GM23338 (cell line): ENCODE results near the gene OCA2. TPM values are rescaled to one million over a fixed set of nuclear protein-coding genes. Genes with fewer than 3 reads are reported as not detected.

Experiments
- ATAC-seq: fragments of 200-7000 bp; cut with Tn5 transposase; 3 replicates; pipeline ENCODE4 v1.9.1; 2020
- DNase-seq: peaks from one replicate; pipeline ENCODE4 v3.0.0-alpha.2; 2015; ENCODE audit warnings: low spot score
- H2AFZ ChIP-seq: fragments of 200-600 bp; sonication (generic); 2 replicates; pipeline ENCODE4 v1.8.0; 2016; ENCODE audit warnings: antibody characterized with exemption, mild to moderate bottlenecking, moderate library complexity
- H3F3A ChIP-seq: fragments of 200-600 bp; sonication (generic); replicated peaks from 2 replicates; pipeline ENCODE4 v1.8.0; 2017; ENCODE audit warnings: antibody characterized with exemption, mixed run types, low read depth
- H3K27ac ChIP-seq: fragments of 200-600 bp; sonication (generic); 2 replicates; pipeline ENCODE4 v1.6.1; 2016; ENCODE audit warnings: low read depth
- H3K27me3 ChIP-seq: fragments of 200-600 bp; sonication (generic); 2 replicates; pipeline ENCODE4 v1.8.0; 2016; ENCODE audit warnings: mild to moderate bottlenecking, mixed run types, moderate library complexity; ENCODE audit not compliant: insufficient read depth
- H3K36me3 ChIP-seq: fragments of 200-600 bp; sonication (generic); 2 replicates; pipeline ENCODE4 v1.8.0; 2016; ENCODE audit warnings: mild to moderate bottlenecking; ENCODE audit not compliant: insufficient read depth
- H3K4me1 ChIP-seq: fragments of 200-600 bp; sonication (generic); 2 replicates; pipeline ENCODE4 v1.8.0; 2016; ENCODE audit warnings: mild to moderate bottlenecking, moderate library complexity; ENCODE audit not compliant: insufficient read depth
- H3K4me2 ChIP-seq: fragments of 200-600 bp; sonication (generic); 2 replicates; pipeline ENCODE4 v1.7.1; 2017; ENCODE audit warnings: mixed run types
- H3K4me3 ChIP-seq: fragments of 200-600 bp; sonication (generic); 2 replicates; pipeline ENCODE4 v1.6.1; 2016; ENCODE audit warnings: mixed run types
- H3K79me2 ChIP-seq: fragments of 200-600 bp; sonication (generic); replicated peaks from 2 replicates; pipeline ENCODE4 v1.8.0; 2017; ENCODE audit warnings: mild to moderate bottlenecking; ENCODE audit not compliant: insufficient read depth
- H3K9me2 ChIP-seq: fragments of 200-600 bp; sonication (generic); 2 replicates; pipeline ENCODE4 v1.8.0; 2017; ENCODE audit not compliant: insufficient read depth
- H4K20me1 ChIP-seq: fragments of 200-600 bp; sonication (generic); replicated peaks from 2 replicates; pipeline ENCODE4 v1.8.0; 2017; ENCODE audit warnings: mild to moderate bottlenecking; ENCODE audit not compliant: insufficient read depth
- H3K27ac Mint-ChIP-seq: 2 replicates; pipeline ENCODE4 v1.8.0; 2020; ENCODE audit warnings: inconsistent platforms, mild to moderate bottlenecking, moderate library complexity, mixed read lengths
- H3K27me3 Mint-ChIP-seq: 3 replicates; pipeline ENCODE4 v1.8.0; 2022; ENCODE audit warnings: low read depth, mild to moderate bottlenecking, moderate library complexity, mixed read lengths, inconsistent platforms; ENCODE audit not compliant: insufficient read depth, poor library complexity
- H3K36me3 Mint-ChIP-seq: 3 replicates; pipeline ENCODE4 v1.8.0; 2021; ENCODE audit warnings: low read depth, mild to moderate bottlenecking, inconsistent platforms, moderate library complexity, mixed read lengths
- H3K4me1 Mint-ChIP-seq: 3 replicates; pipeline ENCODE4 v1.8.0; 2020; ENCODE audit warnings: mild to moderate bottlenecking, inconsistent platforms, mixed read lengths
- H3K4me3 Mint-ChIP-seq: 3 replicates; pipeline ENCODE4 v1.8.0; 2021; ENCODE audit warnings: moderate library complexity, mild to moderate bottlenecking, inconsistent platforms, mixed read lengths
- H3K9me3 Mint-ChIP-seq: 3 replicates; pipeline ENCODE4 v1.8.0; 2020; ENCODE audit warnings: moderate library complexity, mild to moderate bottlenecking, inconsistent platforms, mixed read lengths
- CREB1 ChIP-seq: fragments of 250-450 bp; sonication (Bioruptor Pico); IDR thresholded peaks from 2 replicates; pipeline ENCODE4 v1.5.0; 2020; ENCODE audit warnings: low read depth, mild to moderate bottlenecking, moderate library complexity
- EZH2 ChIP-seq: fragments of 200-600 bp; sonication (generic); IDR thresholded peaks from one replicate; pipeline ENCODE4 v1.8.0; 2017; ENCODE audit warnings: antibody characterized with exemption, mild to moderate bottlenecking, low read depth; ENCODE audit not compliant: unreplicated experiment
- EZH2phosphoT487 ChIP-seq: fragments of 200-600 bp; sonication (generic); IDR thresholded peaks from one replicate; pipeline ENCODE4 v1.8.1; 2018; ENCODE audit warnings: antibody characterized with exemption; ENCODE audit not compliant: unreplicated experiment
- JUNB ChIP-seq: IDR thresholded peaks from one replicate; pipeline ENCODE4 v1.6.1; 2016; ENCODE audit warnings: antibody characterized with exemption; ENCODE audit not compliant: unreplicated experiment
- NANOG ChIP-seq: IDR thresholded peaks from 2 replicates; pipeline ENCODE4 v1.6.1; 2016; ENCODE audit warnings: antibody characterized with exemption, borderline replicate concordance
- STAT1 ChIP-seq: IDR thresholded peaks from one replicate; pipeline ENCODE4 v1.6.1; 2016; ENCODE audit warnings: antibody characterized with exemption; ENCODE audit not compliant: unreplicated experiment
- ZNF114 ChIP-seq: fragments of 250-450 bp; sonication (Bioruptor Pico); IDR thresholded peaks from 2 replicates; pipeline ENCODE4 v1.5.0; 2020; ENCODE audit warnings: mild to moderate bottlenecking, moderate library complexity
- polyA plus RNA-seq: library from polyadenylated mRNA; unstranded; fragments of >200 nt; fragmentation: Nextera tagmentation; extraction: Ambion mirVana; gene quantifications from 2 replicates; pipeline ENCODE4 v1.2.1, GENCODE V29; 2016
- total RNA-seq: library from RNA; depleted of rRNA; stranded (reverse); fragments of >200 nt; shearing (Covaris generic); gene quantifications from 2 replicates; pipeline ENCODE4 v1.2.3, GENCODE V29; 2014
- TF ChIP-seq, protein P1 (sequence below), 2 experiments: fragments of 200-600 bp in 1 of 2; sonication (generic) in 1 of 2; conservative IDR thresholded peaks; 2 replicates each; pipeline versions ENCODE4 v1.5.1 to v1.6.1; 2016 to 2017; ENCODE audit warnings: antibody characterized with exemption in 2 of 2, low read depth in 2 of 2, mild to moderate bottlenecking in 2 of 2, moderate library complexity in 1 of 2
- TF ChIP-seq, protein P2 (sequence below): IDR thresholded peaks from one replicate; pipeline ENCODE4 v1.6.1; 2018; ENCODE audit warnings: antibody characterized with exemption; ENCODE audit not compliant: unreplicated experiment
- TF ChIP-seq, protein P3 (sequence below): fragments of 250-450 bp; sonication (Bioruptor Pico); IDR thresholded peaks from 2 replicates; pipeline ENCODE4 v1.5.0; 2020; ENCODE audit warnings: mild to moderate bottlenecking, moderate library complexity

OCA2 gene
- total and polyA plus RNA-seq, 2 experiments from 2014 or later = 0.40 to 0.69 TPM

DNA sequence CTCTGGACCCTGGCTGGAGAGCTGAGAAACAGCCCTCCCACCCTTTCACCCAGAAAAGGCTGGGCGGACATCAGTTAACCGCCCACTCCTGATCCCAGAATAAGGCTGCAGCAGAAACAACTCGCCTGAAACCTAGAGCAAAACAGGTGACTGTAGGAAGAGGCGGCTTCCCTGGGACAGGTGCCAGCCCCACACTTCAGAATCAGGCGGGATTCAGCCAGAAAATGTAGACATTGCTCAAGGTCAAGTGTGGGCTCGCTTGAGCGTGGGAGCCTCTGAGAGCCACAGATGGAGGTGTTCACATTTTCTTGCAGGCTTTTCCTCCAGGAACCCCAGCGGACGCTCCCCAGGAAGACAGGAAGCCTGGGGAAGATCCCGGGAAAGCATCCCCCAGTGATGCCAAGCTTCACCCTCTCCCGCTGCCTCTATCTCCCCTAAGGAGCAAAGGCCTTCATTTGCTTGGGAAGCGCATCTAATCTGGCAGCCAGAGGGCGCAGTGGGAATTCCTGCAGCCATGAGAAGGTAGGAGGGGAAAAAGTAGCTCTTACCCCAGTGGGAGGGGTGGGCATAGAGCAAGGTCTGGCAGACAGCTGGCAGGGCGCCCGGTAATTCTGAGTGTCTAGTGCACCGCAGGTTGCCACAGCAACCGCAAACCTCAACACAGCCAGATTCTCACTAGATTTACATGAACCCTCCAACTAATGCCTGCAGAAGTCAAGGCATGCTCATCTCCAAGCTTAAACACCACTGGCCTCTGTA lies 77.7 kb downstream of the OCA2 start:
- no peak for TF ChIP-seq NANOG
- TF ChIP-seq, protein P1, sequence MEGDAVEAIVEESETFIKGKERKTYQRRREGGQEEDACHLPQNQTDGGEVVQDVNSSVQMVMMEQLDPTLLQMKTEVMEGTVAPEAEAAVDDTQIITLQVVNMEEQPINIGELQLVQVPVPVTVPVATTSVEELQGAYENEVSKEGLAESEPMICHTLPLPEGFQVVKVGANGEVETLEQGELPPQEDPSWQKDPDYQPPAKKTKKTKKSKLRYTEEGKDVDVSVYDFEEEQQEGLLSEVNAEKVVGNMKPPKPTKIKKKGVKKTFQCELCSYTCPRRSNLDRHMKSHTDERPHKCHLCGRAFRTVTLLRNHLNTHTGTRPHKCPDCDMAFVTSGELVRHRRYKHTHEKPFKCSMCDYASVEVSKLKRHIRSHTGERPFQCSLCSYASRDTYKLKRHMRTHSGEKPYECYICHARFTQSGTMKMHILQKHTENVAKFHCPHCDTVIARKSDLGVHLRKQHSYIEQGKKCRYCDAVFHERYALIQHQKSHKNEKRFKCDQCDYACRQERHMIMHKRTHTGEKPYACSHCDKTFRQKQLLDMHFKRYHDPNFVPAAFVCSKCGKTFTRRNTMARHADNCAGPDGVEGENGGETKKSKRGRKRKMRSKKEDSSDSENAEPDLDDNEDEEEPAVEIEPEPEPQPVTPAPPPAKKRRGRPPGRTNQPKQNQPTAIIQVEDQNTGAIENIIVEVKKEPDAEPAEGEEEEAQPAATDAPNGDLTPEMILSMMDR (conservative IDR thresholded peaks at IDR 0.05; ENCODE audit: low read depth in 2 of 2) = peak; percentile 75 to 85
- Mint-ChIP-seq H3K9me3 (no peaks in the 10 kb centered on the region), H3K4me3 (no peak overlapping the region), H3K27me3 (peaks cover 12% of the 10 kb centered on the region), H3K27ac (no peak overlapping the region), H3K36me3 (no peaks in the 10 kb centered on the region), H3K4me1 (peaks cover 13% of the 10 kb centered on the region)
- DNase-seq (peak; percentile 84), ATAC-seq (peak; percentile 73)
- 0 out of 2 replicates have a peak overlapping the region, but pooled peaks have one; percentile 78 for H2AFZ ChIP-seq
- H3K4me1 ChIP-seq = no peaks in the 10 kb centered on the region; the same call in 1 of the 2 replicates
- no peaks in the 10 kb centered on the region for H3K36me3 ChIP-seq
- H3K79me2 ChIP-seq = no peaks in the 10 kb centered on the region
- H3K27ac ChIP-seq = no peak overlapping the region
- H3K27me3 ChIP-seq = no peaks in the 10 kb centered on the region
- H3K4me2 ChIP-seq = no peak overlapping the region
- no peaks in the 10 kb centered on the region; the same call in 1 of the 2 replicates for H3K9me2 ChIP-seq
- no peaks in the 10 kb centered on the region for H4K20me1 ChIP-seq
- H3K4me3 ChIP-seq = no peak overlapping the region
- no peaks in the 10 kb centered on the region for H3F3A ChIP-seq

DNA sequence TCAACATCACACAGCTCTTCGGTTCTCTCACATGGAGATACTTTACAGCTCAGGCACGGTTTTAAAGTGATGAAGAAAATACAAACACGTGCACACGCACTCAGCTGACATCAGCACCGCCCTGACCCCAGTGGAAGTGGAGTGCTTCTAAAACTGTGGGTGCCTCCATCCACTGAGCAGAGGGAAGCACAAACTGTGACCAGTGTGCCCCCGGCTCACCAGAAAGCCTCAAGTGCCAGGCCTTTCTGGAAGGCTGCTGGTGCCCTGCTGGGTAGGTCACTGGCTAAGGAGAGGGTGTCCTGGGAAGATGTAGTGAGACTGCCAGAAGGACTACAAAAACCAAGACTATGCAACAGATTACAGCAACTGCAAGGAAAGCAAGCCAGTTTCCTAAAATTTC lies 78.5 kb downstream of the OCA2 start:
- Mint-ChIP-seq H3K4me3 (no peak overlapping the region), H3K4me1 (peaks cover 13% of the 10 kb centered on the region), H3K9me3 (no peaks in the 10 kb centered on the region), H3K27ac (no peak overlapping the region), H3K27me3 (peaks cover 12% of the 10 kb centered on the region), H3K36me3 (no peaks in the 10 kb centered on the region)
- Histone ChIP-seq H3K4me1 (no peaks in the 10 kb centered on the region; the same call in 1 of the 2 replicates), H4K20me1 (no peaks in the 10 kb centered on the region), H3K36me3 (no peaks in the 10 kb centered on the region), H3K4me2 (no peak overlapping the region), H3K27me3 (no peaks in the 10 kb centered on the region), H2AFZ (no peak overlapping the region), H3K79me2 (no peaks in the 10 kb centered on the region), H3K27ac (no peak overlapping the region), H3F3A (no peaks in the 10 kb centered on the region), H3K4me3 (no peak overlapping the region), H3K9me2 (no peaks in the 10 kb centered on the region)
- DNase-seq (no peak), ATAC-seq (no peak)
- TF ChIP-seq CREB1 (CRISPR knock-in tag) (no peak), STAT1 (no peak), EZH2phosphoT487 (no peak), JUNB (no peak), EZH2 (no peak), ZNF114 (no peak)
- TF ChIP-seq, protein P2, sequence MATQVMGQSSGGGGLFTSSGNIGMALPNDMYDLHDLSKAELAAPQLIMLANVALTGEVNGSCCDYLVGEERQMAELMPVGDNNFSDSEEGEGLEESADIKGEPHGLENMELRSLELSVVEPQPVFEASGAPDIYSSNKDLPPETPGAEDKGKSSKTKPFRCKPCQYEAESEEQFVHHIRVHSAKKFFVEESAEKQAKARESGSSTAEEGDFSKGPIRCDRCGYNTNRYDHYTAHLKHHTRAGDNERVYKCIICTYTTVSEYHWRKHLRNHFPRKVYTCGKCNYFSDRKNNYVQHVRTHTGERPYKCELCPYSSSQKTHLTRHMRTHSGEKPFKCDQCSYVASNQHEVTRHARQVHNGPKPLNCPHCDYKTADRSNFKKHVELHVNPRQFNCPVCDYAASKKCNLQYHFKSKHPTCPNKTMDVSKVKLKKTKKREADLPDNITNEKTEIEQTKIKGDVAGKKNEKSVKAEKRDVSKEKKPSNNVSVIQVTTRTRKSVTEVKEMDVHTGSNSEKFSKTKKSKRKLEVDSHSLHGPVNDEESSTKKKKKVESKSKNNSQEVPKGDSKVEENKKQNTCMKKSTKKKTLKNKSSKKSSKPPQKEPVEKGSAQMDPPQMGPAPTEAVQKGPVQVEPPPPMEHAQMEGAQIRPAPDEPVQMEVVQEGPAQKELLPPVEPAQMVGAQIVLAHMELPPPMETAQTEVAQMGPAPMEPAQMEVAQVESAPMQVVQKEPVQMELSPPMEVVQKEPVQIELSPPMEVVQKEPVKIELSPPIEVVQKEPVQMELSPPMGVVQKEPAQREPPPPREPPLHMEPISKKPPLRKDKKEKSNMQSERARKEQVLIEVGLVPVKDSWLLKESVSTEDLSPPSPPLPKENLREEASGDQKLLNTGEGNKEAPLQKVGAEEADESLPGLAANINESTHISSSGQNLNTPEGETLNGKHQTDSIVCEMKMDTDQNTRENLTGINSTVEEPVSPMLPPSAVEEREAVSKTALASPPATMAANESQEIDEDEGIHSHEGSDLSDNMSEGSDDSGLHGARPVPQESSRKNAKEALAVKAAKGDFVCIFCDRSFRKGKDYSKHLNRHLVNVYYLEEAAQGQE = no peak
- TF ChIP-seq, protein P3, sequence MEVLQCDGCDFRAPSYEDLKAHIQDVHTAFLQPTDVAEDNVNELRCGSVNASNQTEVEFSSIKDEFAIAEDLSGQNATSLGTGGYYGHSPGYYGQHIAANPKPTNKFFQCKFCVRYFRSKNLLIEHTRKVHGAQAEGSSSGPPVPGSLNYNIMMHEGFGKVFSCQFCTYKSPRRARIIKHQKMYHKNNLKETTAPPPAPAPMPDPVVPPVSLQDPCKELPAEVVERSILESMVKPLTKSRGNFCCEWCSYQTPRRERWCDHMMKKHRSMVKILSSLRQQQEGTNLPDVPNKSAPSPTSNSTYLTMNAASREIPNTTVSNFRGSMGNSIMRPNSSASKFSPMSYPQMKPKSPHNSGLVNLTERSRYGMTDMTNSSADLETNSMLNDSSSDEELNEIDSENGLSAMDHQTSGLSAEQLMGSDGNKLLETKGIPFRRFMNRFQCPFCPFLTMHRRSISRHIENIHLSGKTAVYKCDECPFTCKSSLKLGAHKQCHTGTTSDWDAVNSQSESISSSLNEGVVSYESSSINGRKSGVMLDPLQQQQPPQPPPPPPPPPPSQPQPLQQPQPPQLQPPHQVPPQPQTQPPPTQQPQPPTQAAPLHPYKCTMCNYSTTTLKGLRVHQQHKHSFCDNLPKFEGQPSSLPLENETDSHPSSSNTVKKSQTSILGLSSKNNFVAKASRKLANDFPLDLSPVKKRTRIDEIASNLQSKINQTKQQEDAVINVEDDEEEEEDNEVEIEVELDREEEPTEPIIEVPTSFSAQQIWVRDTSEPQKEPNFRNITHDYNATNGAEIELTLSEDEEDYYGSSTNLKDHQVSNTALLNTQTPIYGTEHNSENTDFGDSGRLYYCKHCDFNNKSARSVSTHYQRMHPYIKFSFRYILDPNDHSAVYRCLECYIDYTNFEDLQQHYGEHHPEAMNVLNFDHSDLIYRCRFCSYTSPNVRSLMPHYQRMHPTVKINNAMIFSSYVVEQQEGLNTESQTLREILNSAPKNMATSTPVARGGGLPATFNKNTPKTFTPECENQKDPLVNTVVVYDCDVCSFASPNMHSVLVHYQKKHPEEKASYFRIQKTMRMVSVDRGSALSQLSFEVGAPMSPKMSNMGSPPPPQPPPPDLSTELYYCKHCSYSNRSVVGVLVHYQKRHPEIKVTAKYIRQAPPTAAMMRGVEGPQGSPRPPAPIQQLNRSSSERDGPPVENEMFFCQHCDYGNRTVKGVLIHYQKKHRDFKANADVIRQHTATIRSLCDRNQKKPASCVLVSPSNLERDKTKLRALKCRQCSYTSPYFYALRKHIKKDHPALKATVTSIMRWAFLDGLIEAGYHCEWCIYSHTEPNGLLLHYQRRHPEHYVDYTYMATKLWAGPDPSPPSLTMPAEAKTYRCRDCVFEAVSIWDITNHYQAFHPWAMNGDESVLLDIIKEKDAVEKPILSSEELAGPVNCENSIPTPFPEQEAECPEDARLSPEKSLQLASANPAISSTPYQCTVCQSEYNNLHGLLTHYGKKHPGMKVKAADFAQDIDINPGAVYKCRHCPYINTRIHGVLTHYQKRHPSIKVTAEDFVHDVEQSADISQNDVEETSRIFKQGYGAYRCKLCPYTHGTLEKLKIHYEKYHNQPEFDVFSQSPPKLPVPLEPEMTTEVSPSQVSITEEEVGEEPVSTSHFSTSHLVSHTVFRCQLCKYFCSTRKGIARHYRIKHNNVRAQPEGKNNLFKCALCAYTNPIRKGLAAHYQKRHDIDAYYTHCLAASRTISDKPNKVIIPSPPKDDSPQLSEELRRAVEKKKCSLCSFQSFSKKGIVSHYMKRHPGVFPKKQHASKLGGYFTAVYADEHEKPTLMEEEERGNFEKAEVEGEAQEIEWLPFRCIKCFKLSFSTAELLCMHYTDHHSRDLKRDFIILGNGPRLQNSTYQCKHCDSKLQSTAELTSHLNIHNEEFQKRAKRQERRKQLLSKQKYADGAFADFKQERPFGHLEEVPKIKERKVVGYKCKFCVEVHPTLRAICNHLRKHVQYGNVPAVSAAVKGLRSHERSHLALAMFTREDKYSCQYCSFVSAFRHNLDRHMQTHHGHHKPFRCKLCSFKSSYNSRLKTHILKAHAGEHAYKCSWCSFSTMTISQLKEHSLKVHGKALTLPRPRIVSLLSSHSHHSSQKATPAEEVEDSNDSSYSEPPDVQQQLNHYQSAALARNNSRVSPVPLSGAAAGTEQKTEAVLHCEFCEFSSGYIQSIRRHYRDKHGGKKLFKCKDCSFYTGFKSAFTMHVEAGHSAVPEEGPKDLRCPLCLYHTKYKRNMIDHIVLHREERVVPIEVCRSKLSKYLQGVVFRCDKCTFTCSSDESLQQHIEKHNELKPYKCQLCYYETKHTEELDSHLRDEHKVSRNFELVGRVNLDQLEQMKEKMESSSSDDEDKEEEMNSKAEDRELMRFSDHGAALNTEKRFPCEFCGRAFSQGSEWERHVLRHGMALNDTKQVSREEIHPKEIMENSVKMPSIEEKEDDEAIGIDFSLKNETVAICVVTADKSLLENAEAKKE (CRISPR knock-in tag) = no peak
